Measurements from ENCODE around the gene ARFGEF2.
"Not testable (repeated sequence)": the region's sequence is repeated elsewhere in the genome, so short reads cannot be mapped to it uniquely, and the experiment has no call there.

ARFGEF2 gene

DNA sequence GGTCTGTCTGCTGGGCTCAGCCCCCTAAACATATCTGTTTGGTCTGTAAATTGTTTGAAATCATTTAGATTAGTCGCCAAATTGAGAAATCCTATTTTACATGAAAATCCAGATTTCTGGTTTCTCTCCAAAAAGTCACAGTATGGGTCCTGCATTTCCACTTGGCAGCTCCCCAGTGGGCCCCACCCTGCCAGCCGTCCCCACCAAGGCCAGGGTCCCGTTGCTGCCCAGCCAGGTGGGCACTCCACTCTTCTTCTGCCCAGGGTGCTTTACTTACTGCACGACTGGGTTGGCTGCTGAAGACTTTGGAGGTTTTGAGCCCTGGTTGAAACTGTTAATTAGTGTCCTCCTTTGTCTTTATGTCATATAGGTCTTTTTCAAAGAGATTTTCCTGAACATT, 50.4 kb downstream of the ARFGEF2 start:
- H3K4me1 ChIP-seq (ENCODE audit: control insufficient read depth, low read depth, low read length), result no peaks in the 10 kb centered on the region
- no peak overlapping the region for H3K4me3 ChIP-seq (ENCODE audit: low read length)
- no peaks in the 10 kb centered on the region for H3K79me1 ChIP-seq (ENCODE audit: low read length)
- WGBS (ENCODE audit: extremely low coverage, insufficient coverage, low lambda C conversion rate), result no CpG with 5 or more reads among the region's 4 CpGs
- no peak for DNase-seq
- no peaks in the 10 kb centered on the region for H3K27me3 ChIP-seq (ENCODE audit: insufficient read depth, low read length, poor library complexity)
- peaks cover 5% of the 10 kb centered on the region for H3K36me3 ChIP-seq (ENCODE audit: control insufficient read depth, insufficient read depth, low read length)
- no peak overlapping the region for H4K5ac ChIP-seq (ENCODE audit: low read length)
- H3K18ac ChIP-seq (ENCODE audit: low read length), result no peak overlapping the region
- H2BK120ac ChIP-seq (ENCODE audit: low read depth, low read length), result no peak overlapping the region
- no peak overlapping the region for H3K9ac ChIP-seq (ENCODE audit: low read length)
- no peak overlapping the region for H2AK5ac ChIP-seq (ENCODE audit: low read length)
- no peak overlapping the region for H3K56ac ChIP-seq (ENCODE audit: low read length)
- no peak overlapping the region for H3K4me2 ChIP-seq (ENCODE audit: low read length)
- H3K27ac ChIP-seq (ENCODE audit: low read depth, low read length), result no peak overlapping the region
- H4K8ac ChIP-seq (ENCODE audit: low read depth, low read length), result no peak overlapping the region
- H2BK15ac ChIP-seq (replicated peaks; ENCODE audit: low read depth), result no peak overlapping the region
- H3K79me2 ChIP-seq (ENCODE audit: control insufficient read depth, insufficient read depth, low read length), result no peaks in the 10 kb centered on the region
- H3K4ac ChIP-seq (ENCODE audit: low read depth, low read length), result no peak overlapping the region
- no peak overlapping the region for H2BK5ac ChIP-seq (ENCODE audit: low read length)
- no peak overlapping the region for H3K23ac ChIP-seq (ENCODE audit: low read length)

DNA sequence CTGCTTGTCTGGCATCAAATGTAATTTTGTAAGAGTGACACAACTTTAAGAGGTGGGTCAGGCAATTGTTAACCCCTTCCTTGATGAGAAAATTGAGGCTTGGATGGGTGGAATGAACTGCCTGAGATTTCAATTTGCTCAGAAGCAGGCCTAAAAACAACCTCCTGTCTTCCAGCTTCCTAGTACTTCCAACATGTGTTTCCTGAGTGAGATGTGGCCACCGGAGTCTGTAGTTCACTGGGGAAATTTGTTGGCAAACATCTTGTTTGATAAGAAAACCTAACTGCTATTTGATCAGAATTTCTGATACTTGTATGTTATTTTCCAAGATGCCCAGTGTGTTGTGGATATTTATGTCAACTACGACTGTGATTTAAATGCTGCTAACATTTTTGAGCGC, 51.3 kb downstream of the ARFGEF2 start:
- Histone ChIP-seq H3K23ac (ENCODE audit: low read length) (no peak overlapping the region), H3K79me2 (ENCODE audit: control insufficient read depth, insufficient read depth, low read length) (no peaks in the 10 kb centered on the region)
- no CpG with 5 or more reads among the region's 3 CpGs for WGBS (ENCODE audit: extremely low coverage, insufficient coverage, low lambda C conversion rate)

DNA sequence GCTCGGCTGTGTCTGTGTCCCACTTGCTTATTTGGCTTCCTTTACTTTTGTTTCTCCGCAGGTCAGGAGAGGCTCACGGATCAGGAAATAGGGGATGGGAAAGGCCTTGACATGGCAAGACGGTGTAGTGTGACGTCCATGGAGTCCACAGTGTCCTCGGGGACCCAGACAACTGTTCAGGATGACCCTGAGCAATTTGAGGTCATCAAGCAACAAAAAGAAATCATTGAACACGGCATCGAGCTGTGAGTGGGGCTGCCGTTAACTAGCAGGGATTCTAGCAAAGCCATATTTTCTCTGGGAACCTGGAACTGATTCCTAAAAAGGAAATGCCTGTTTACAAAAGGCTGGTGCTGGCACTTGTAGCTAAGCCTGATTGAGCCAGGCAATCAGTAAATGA, 54.4 kb downstream of the ARFGEF2 start:
- no peak overlapping the region for H3K4me3 ChIP-seq (ENCODE audit: low read length)
- peaks cover 2% of the 10 kb centered on the region for H3K36me3 ChIP-seq (ENCODE audit: control insufficient read depth, insufficient read depth, low read length)
- H2AK5ac ChIP-seq (ENCODE audit: low read length), result no peak overlapping the region
- H2BK5ac ChIP-seq (ENCODE audit: low read length), result no peak overlapping the region
- no peak overlapping the region for H3K56ac ChIP-seq (ENCODE audit: low read length)
- no peak overlapping the region for H3K4me2 ChIP-seq (ENCODE audit: low read length)
- H3K23ac ChIP-seq (ENCODE audit: low read length), result no peak overlapping the region
- no peaks in the 10 kb centered on the region for H3K27me3 ChIP-seq (ENCODE audit: insufficient read depth, low read length, poor library complexity)
- H3K27ac ChIP-seq (ENCODE audit: low read depth, low read length), result no peak overlapping the region
- no peak overlapping the region for H2BK120ac ChIP-seq (ENCODE audit: low read depth, low read length)
- H3K9ac ChIP-seq (ENCODE audit: low read length), result no peak overlapping the region
- H4K8ac ChIP-seq (ENCODE audit: low read depth, low read length), result no peak overlapping the region
- no peak for DNase-seq
- no peak overlapping the region for H2BK15ac ChIP-seq (replicated peaks; ENCODE audit: low read depth)
- H3K79me2 ChIP-seq (ENCODE audit: control insufficient read depth, insufficient read depth, low read length), result no peaks in the 10 kb centered on the region
- no peaks in the 10 kb centered on the region for H3K79me1 ChIP-seq (ENCODE audit: low read length)
- no CpG with 5 or more reads among the region's 9 CpGs for WGBS (ENCODE audit: extremely low coverage, insufficient coverage, low lambda C conversion rate)
- H3K4ac ChIP-seq (ENCODE audit: low read depth, low read length), result no peak overlapping the region
- H4K5ac ChIP-seq (ENCODE audit: low read length), result no peak overlapping the region
- no peak overlapping the region for H3K18ac ChIP-seq (ENCODE audit: low read length)
- no peaks in the 10 kb centered on the region for H3K4me1 ChIP-seq (ENCODE audit: control insufficient read depth, low read depth, low read length)

More for the DNA sequence above, 51.3 kb downstream of the ARFGEF2 start:
- H4K5ac ChIP-seq (ENCODE audit: low read length), result no peak overlapping the region
- H2AK5ac ChIP-seq (ENCODE audit: low read length), result no peak overlapping the region
- H4K8ac ChIP-seq (ENCODE audit: low read depth, low read length), result no peak overlapping the region
- H3K79me1 ChIP-seq (ENCODE audit: low read length), result no peaks in the 10 kb centered on the region
- DNase-seq, result no peak
- no peak overlapping the region for H2BK5ac ChIP-seq (ENCODE audit: low read length)
- H2BK15ac ChIP-seq (replicated peaks; ENCODE audit: low read depth), result no peak overlapping the region
- H3K36me3 ChIP-seq (ENCODE audit: control insufficient read depth, insufficient read depth, low read length), result peaks cover 5% of the 10 kb centered on the region
- no peaks in the 10 kb centered on the region for H3K4me1 ChIP-seq (ENCODE audit: control insufficient read depth, low read depth, low read length)
- no peak overlapping the region for H3K27ac ChIP-seq (ENCODE audit: low read depth, low read length)
- H3K27me3 ChIP-seq (ENCODE audit: insufficient read depth, low read length, poor library complexity), result no peaks in the 10 kb centered on the region
- H3K18ac ChIP-seq (ENCODE audit: low read length), result no peak overlapping the region
- no peak overlapping the region for H3K4me3 ChIP-seq (ENCODE audit: low read length)
- H2BK120ac ChIP-seq (ENCODE audit: low read depth, low read length), result no peak overlapping the region
- H3K9ac ChIP-seq (ENCODE audit: low read length), result no peak overlapping the region
- H3K4me2 ChIP-seq (ENCODE audit: low read length), result no peak overlapping the region
- H3K4ac ChIP-seq (ENCODE audit: low read depth, low read length), result no peak overlapping the region
- no peak overlapping the region for H3K56ac ChIP-seq (ENCODE audit: low read length)

DNA sequence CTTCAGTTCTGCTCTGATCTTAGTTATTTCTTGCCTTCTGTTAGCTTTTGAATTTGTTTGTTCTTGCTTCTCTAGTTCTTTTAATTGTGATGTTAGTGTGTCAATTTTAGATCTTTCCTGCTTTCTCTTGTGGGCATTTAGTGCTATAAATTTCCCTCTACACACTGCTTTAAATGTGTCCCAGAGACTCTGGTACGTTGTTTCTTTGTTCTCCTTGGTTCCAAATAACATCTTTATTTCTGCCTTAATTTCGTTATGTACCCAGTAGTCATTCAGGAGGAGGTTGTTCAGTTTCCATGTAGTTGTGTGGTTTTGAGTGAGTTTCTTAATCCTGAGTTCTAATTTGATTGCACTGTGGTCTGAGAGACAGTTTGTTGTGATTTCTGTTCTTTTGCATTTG, 58.5 kb downstream of the ARFGEF2 start:
- not testable (repeated sequence) for H2BK5ac ChIP-seq (ENCODE audit: low read length); H3K27me3 ChIP-seq (ENCODE audit: insufficient read depth, low read length, poor library complexity); H3K4ac ChIP-seq (ENCODE audit: low read depth, low read length); H3K79me2 ChIP-seq (ENCODE audit: control insufficient read depth, insufficient read depth, low read length); H3K23ac ChIP-seq (ENCODE audit: low read length); H3K36me3 ChIP-seq (ENCODE audit: control insufficient read depth, insufficient read depth, low read length); H4K8ac ChIP-seq (ENCODE audit: low read depth, low read length); H3K18ac ChIP-seq (ENCODE audit: low read length); H2BK120ac ChIP-seq (ENCODE audit: low read depth, low read length); H4K5ac ChIP-seq (ENCODE audit: low read length); H3K9ac ChIP-seq (ENCODE audit: low read length); H2BK15ac ChIP-seq (replicated peaks; ENCODE audit: low read depth); H3K4me3 ChIP-seq (ENCODE audit: low read length); H3K79me1 ChIP-seq (ENCODE audit: low read length); DNase-seq; H3K56ac ChIP-seq (ENCODE audit: low read length); H2AK5ac ChIP-seq (ENCODE audit: low read length); H3K4me1 ChIP-seq (ENCODE audit: control insufficient read depth, low read depth, low read length); H3K27ac ChIP-seq (ENCODE audit: low read depth, low read length); H3K4me2 ChIP-seq (ENCODE audit: low read length)
- whole genome bisulfite sequencing (ENCODE audit: extremely low coverage, insufficient coverage, low lambda C conversion rate), result no CpG with 5 or more reads among the region's 2 CpGs

DNA sequence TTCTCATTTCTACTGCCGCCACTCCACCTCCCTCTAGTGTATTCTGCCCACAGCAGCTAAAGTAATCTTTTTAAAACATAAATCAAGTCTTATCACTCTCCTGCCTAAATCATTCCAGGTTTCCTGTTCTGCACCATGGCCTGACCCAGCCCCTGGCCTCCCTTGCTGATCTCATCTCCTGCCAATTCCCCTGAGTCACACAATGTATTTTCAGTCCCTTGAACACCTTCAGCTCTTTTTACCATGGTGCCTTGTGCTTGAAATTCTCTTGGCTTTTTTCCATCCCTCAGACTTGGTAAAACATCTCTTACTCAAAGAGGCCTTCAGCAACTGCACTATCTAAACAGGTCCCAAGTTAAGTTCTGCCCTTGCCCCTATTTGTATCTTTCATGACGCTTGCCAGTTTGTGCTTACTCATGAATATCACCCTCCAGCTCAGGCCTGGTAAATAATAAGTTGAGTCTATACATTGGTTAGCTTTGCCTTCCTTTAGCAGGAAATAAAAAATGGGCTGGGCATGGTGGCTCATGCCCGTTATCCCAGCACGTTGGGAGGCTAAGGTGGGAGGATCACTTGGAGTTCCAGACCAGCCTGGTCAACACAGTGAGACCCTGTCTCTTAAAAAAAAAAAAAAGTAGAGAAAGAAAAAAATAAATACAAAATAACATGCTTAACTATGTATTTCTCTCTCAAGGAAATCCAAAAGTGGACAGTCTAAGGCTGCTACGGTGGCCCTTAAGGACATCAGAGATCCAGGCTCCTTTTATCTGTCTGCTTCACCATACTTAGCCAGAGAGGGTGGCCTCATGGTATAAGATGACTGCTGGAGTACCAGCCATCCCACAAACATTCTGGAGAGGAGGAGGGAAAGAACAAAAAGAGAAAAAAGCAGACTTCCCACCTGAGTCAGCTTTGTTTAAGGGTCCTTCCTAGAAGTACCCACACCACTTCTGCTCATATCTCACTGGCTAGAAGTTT, 62.2 kb downstream of the ARFGEF2 start:
- no peak overlapping the region for H3K27ac ChIP-seq (ENCODE audit: low read depth, low read length)
- no peak overlapping the region for H3K18ac ChIP-seq (ENCODE audit: low read length)
- H3K4ac ChIP-seq (ENCODE audit: low read depth, low read length), result no peak overlapping the region
- DNase-seq, result peak; percentile 2
- no peak overlapping the region for H2AK5ac ChIP-seq (ENCODE audit: low read length)
- no peak overlapping the region for H4K5ac ChIP-seq (ENCODE audit: low read length)
- no peaks in the 10 kb centered on the region for H3K4me1 ChIP-seq (ENCODE audit: control insufficient read depth, low read depth, low read length)
- peaks cover 5% of the 10 kb centered on the region for H3K36me3 ChIP-seq (ENCODE audit: control insufficient read depth, insufficient read depth, low read length)
- H3K23ac ChIP-seq (ENCODE audit: low read length), result no peak overlapping the region
- no peaks in the 10 kb centered on the region for H3K79me2 ChIP-seq (ENCODE audit: control insufficient read depth, insufficient read depth, low read length)
- H3K4me2 ChIP-seq (ENCODE audit: low read length), result no peak overlapping the region
- H3K4me3 ChIP-seq (ENCODE audit: low read length), result no peak overlapping the region
- no peaks in the 10 kb centered on the region for H3K27me3 ChIP-seq (ENCODE audit: insufficient read depth, low read length, poor library complexity)
- H3K79me1 ChIP-seq (ENCODE audit: low read length), result no peaks in the 10 kb centered on the region
- H3K9ac ChIP-seq (ENCODE audit: low read length), result no peak overlapping the region
- H2BK5ac ChIP-seq (ENCODE audit: low read length), result no peak overlapping the region
- H4K8ac ChIP-seq (ENCODE audit: low read depth, low read length), result no peak overlapping the region
- WGBS (ENCODE audit: extremely low coverage, insufficient coverage, low lambda C conversion rate), result no CpG with 5 or more reads among the region's 5 CpGs
- H2BK120ac ChIP-seq (ENCODE audit: low read depth, low read length), result no peak overlapping the region
- H2BK15ac ChIP-seq (replicated peaks; ENCODE audit: low read depth), result no peak overlapping the region
- no peak overlapping the region for H3K56ac ChIP-seq (ENCODE audit: low read length)

Measured in mesendoderm (in vitro differentiated cells).